HUES48 (cell line): ENCODE measurements around the gene SSX2IP.

Source experiments
- H3K27ac ChIP-seq: one replicate; pipeline ENCODE4 v1.7.0; 2013; ENCODE audit warnings: low read depth, low read length, inconsistent platforms
- H3K27me3 ChIP-seq: 2 replicates; pipeline ENCODE4 v1.6.1; 2013; ENCODE audit warnings: mild to moderate bottlenecking, low read length; ENCODE audit not compliant: control insufficient read depth, insufficient read depth
- H3K36me3 ChIP-seq: 2 replicates; pipeline ENCODE4 v1.6.1; 2013; ENCODE audit warnings: low read length; ENCODE audit not compliant: control insufficient read depth, insufficient read depth
- H3K4me1 ChIP-seq: 2 replicates; pipeline ENCODE4 v1.6.1; 2013; ENCODE audit warnings: mild to moderate bottlenecking, low read length; ENCODE audit not compliant: control insufficient read depth, insufficient read depth
- H3K4me3 ChIP-seq: 2 replicates; pipeline ENCODE4 v1.5.1; 2013; ENCODE audit warnings: mild to moderate bottlenecking, low read depth, low read length
- H3K9ac ChIP-seq: 2 replicates; pipeline ENCODE4 v1.6.1; 2013; ENCODE audit warnings: mild to moderate bottlenecking, low read depth, low read length, moderate library complexity
- H3K9me3 ChIP-seq: 2 replicates; pipeline ENCODE4 v1.6.1; 2013; ENCODE audit warnings: low read length; ENCODE audit not compliant: control insufficient read depth, insufficient read depth

The SSX2IP gene

DNA sequence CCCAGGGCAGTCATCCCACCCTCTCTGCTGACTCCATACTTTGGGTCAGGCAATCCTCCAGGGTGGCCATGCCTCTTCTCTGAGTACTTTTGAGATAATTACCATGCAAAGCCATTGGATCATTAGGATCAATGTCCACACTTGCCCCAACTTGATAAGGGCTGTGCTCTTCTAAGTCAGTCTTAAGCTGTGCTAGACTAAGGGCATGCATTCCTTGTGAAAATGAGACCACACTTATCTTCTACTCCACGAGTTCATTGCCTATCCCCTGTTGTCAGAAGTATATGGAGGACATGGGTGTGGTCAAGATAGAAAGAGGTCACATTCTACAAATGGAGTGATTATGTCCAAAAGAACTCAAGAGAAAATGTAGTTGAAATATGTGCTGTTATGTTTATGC lies 18.9 kb upstream of the SSX2IP start:
- Histone ChIP-seq H3K4me3 (no peak overlapping the region), H3K4me1 (peaks cover 8% of the 10 kb centered on the region), H3K36me3 (no peaks in the 10 kb centered on the region), H3K27ac (no peak overlapping the region), H3K9ac (no peak overlapping the region), H3K27me3 (no peaks in the 10 kb centered on the region), H3K9me3 (no peaks in the 10 kb centered on the region)

DNA sequence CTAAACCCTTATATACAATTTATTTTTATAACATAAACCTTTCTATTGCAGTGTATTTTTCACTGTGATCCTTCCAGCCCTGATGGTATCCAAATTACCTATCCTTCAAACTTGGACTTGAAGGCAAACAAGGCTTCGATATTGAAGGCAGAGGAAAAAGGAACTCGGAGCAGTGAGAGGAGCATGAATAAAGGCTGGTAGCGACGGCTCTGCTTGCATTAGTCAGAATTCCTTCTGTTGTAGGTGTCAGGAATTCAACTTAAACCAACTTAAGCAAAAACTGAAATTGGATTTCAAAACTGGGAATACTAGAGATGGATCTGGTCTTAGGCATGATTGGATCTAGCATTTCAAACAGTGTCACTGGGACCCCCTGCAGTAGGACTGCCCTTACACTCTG lies 17.8 kb upstream of the SSX2IP start:
- no peak overlapping the region for H3K27ac ChIP-seq
- no peak overlapping the region for H3K4me3 ChIP-seq
- H3K9me3 ChIP-seq: no peaks in the 10 kb centered on the region
- no peaks in the 10 kb centered on the region for H3K36me3 ChIP-seq
- peaks cover 8% of the 10 kb centered on the region for H3K4me1 ChIP-seq
- no peak overlapping the region for H3K9ac ChIP-seq
- no peaks in the 10 kb centered on the region for H3K27me3 ChIP-seq

DNA sequence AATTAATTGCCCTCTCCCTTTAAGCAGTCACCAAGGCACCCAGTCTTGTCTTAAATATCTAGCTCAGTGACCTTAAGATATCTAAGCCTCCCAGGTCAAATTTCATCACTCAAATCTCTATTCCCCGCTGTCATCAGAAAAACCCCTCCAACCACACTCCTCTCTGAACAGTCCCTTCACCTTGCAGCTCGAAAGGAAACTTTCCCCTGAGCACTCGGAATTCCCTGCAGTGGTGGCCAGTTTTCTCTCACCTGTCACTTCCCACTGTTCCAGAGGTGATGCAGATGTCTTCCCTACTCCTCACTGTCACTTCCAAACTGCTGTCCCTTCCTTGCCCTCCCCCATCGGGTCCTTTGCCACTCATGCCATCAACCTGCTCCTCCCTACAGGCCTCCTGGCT lies 15.3 kb upstream of the SSX2IP start:
- Histone ChIP-seq H3K4me1 (peaks cover 27% of the 10 kb centered on the region), H3K27me3 (no peaks in the 10 kb centered on the region), H3K4me3 (no peak overlapping the region), H3K9ac (no peak overlapping the region), H3K36me3 (no peaks in the 10 kb centered on the region), H3K9me3 (no peaks in the 10 kb centered on the region), H3K27ac (no peak overlapping the region)

DNA sequence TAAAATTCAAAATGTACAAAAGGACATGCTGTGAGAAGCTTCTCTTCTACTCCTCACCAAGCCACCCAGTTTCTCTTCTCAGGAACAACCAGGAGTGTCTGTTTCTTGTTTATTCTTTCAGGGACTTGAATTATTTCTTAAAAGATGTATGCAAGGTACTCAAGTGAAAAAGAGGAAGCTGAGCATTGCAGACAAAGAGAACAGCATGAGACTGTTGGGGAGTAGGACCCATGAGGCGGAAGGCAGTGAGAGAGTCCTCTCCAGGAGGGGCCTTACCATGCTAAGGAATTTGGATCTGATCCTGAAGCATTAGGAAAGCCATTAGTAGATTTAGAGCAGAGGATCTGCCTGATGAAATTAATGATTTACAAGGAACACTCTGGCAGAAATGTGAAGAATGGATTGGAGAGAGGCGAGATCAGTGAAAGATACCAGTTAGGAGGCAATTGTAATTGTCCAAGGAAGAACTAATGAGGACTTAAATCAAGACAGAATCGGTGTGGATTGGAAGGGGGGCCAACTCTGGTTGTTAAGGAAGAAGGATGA lies 14.7 kb upstream of the SSX2IP start:
- H3K36me3 ChIP-seq: no peaks in the 10 kb centered on the region
- H3K27ac ChIP-seq: no peak overlapping the region
- H3K4me3 ChIP-seq: no peak overlapping the region
- H3K4me1 ChIP-seq: peaks cover 27% of the 10 kb centered on the region
- no peak overlapping the region for H3K9ac ChIP-seq
- no peaks in the 10 kb centered on the region for H3K27me3 ChIP-seq
- no peaks in the 10 kb centered on the region for H3K9me3 ChIP-seq

DNA sequence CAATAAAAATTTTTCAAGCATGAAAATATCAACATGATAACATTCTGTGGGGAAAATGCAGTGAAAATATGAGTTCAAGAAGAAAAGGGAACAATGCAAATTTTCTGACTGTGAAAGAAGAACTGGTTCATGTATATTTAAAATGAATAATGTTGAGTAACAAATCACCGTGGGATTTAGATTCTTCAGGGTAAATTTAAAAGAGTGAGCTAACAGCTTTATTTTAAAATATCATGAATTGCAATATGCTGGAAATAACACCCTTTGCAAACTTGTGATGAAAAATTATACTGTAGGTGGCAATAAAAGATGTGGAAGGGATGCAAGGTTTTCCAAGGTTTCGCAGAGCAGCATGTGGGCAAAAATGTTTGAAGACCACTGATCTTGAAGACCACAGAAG lies 13.2 kb upstream of the SSX2IP start:
- H3K27ac ChIP-seq: no peak overlapping the region
- no peaks in the 10 kb centered on the region for H3K36me3 ChIP-seq
- peaks cover 38% of the 10 kb centered on the region for H3K4me1 ChIP-seq
- no peak overlapping the region for H3K9ac ChIP-seq
- no peak overlapping the region for H3K4me3 ChIP-seq
- no peaks in the 10 kb centered on the region for H3K27me3 ChIP-seq
- no peaks in the 10 kb centered on the region for H3K9me3 ChIP-seq

DNA sequence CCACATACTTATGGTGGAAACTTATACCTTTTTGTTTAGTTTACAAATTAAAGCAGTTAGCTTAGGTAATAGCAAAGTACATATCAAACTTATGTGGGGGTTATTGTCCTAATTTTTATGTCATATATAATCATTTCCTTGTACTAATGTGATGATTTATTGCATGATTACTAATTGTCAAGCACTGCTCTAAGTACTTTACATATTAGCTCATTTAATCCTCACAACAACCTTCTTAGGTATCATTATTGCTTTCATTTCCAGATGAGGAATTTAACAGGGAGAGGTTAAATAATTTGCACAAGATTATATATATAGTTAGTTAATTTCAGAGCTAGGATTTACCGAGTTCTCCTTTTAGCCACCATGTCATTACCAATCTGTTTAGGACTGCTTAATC lies 11.9 kb upstream of the SSX2IP start:
- H3K36me3 ChIP-seq: no peaks in the 10 kb centered on the region
- H3K27ac ChIP-seq: no peak overlapping the region
- peaks cover 48% of the 10 kb centered on the region for H3K4me1 ChIP-seq

DNA sequence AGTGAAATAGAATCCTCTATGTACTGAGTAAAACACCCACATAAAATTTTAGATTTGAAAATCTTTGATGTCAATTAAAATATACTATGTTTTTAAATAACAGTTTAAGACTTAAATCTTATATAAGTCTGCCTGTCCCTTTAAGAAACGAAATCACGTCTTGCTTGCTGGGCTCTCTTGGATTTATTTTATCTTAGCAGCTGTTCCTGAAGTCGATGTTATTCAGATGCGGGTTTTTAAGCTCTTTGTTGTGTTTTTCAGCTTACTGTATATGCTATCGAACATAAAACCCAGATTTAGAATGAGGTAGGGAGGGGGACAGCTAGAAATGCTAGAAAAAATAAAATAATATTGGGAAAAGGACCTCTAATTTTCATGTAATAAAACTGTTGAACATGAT lies 11.1 kb upstream of the SSX2IP start:
- Histone ChIP-seq H3K27me3 (no peaks in the 10 kb centered on the region), H3K4me1 (peaks cover 50% of the 10 kb centered on the region), H3K9ac (no peak overlapping the region), H3K9me3 (no peaks in the 10 kb centered on the region), H3K4me3 (no peak overlapping the region), H3K36me3 (no peaks in the 10 kb centered on the region), H3K27ac (no peak overlapping the region)

More for the DNA sequence above, 11.9 kb upstream of the SSX2IP start:
- no peaks in the 10 kb centered on the region for H3K27me3 ChIP-seq
- H3K9ac ChIP-seq: no peak overlapping the region
- H3K4me3 ChIP-seq: no peak overlapping the region
- no peaks in the 10 kb centered on the region for H3K9me3 ChIP-seq

DNA sequence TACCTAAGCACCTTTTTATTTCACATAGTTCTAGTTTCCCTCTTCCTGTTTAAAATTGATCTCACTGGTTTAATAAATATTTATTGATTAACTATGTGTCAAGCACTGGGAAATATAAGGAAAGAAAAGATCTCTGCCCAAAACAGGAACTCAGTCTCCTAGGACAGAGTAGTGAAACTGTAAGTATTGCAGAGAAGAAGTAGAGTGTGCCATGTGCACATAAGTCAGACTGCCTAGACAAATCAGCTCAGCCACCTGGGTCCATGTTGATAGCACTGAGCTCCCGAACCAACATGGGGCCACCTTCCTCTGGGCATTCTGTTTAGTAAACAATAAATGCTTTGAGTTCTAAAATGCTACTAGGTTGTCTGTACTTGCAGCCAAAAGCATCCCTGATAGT lies 9.8 kb upstream of the SSX2IP start:
- Histone ChIP-seq H3K27ac (no peak overlapping the region), H3K36me3 (no peaks in the 10 kb centered on the region), H3K4me3 (no peak overlapping the region), H3K9ac (no peak overlapping the region), H3K27me3 (no peaks in the 10 kb centered on the region), H3K9me3 (no peaks in the 10 kb centered on the region), H3K4me1 (peaks cover 44% of the 10 kb centered on the region)

DNA sequence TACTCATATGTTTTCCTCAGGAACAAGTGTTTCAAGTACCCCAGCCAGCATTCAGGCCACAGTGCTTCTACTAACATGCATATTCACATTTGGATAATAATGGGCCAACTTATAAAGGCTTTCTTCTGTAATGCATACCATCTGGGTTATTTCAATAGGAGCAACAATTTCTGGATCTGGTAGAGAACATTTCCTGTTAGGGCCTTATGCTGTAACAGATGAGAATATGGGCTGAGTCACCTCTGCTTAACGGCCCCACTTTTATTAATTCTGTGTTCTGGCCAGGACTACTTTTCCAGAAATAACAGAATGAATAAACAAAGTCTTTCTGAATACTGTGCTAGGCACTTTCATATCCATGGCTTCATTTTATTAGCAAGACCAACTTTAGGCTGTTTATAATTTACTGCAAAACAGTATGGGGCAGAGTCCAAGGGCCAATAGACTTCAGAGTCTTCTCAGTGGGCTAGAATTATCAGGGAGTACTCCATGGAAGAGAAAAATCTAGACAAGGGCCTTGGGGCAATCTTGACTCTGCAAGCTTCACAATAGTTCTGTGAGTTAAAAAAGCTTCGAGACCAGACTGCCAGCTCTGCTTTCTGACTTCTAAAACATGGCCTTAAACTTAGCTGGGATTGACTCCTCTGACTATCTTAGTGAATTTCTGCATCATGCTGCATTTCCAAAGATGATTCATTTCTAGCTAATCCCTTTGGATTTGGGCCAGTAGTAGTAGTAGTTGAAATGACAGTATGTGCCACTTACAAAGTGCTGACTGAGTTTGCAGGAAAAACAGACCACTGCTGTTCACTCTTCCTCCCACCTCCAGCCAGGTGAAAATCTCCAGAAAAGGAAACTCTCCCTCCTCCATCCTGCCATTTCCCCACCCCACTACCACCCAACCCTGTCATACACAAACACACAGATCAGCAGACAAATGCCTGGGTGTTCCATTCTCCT lies 8.2 kb upstream of the SSX2IP start:
- H3K9me3 ChIP-seq: no peaks in the 10 kb centered on the region
- H3K27ac ChIP-seq: peak overlapping the region; percentile 62
- peaks cover 41% of the 10 kb centered on the region for H3K4me1 ChIP-seq
- no peaks in the 10 kb centered on the region for H3K36me3 ChIP-seq
- no peak overlapping the region for H3K4me3 ChIP-seq
- no peak overlapping the region for H3K9ac ChIP-seq
- no peaks in the 10 kb centered on the region for H3K27me3 ChIP-seq

DNA sequence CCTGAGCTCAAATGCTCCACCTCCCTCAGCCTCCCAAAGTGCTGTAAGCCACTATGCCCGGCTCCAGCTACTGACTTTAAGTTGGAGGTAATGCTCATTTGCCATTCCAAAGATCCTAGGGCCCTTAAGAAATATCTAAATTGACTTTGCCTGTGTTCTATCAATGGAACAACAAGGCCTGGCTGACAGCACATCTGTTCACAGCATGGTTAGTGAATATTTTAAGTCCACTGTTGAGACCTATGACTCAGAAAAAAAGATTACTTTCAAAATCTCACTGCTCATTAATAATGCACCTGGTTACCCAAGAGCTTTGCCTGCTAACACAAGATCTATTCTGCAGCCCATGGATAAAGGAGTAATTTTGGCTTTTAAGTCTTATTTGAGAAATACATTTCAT lies 3.5 kb upstream of the SSX2IP start:
- H3K27me3 ChIP-seq: no peaks in the 10 kb centered on the region
- no peak overlapping the region for H3K27ac ChIP-seq
- no peaks in the 10 kb centered on the region for H3K36me3 ChIP-seq
- no peaks in the 10 kb centered on the region for H3K9me3 ChIP-seq
- H3K9ac ChIP-seq: no peak overlapping the region
- peaks cover 30% of the 10 kb centered on the region for H3K4me1 ChIP-seq
- no peak overlapping the region for H3K4me3 ChIP-seq

DNA sequence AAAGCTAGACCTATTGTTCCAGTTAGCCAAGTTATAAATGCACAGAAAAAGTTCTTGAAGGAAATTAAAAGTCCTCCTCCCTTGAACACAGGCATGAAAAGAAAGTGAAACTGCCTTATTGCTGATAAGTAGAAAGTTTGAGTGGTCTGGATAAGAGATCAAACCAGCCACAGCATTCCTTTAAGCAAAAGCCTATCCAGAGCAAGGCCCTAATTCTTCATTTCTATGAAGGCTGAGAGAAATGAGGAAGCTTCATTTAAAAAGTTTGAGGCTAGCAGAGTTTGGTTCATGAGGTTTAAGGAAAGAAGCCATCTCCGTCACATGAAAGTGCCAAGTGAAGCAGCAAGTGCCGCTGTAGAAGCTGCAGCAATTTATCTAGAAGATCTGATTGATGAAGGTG lies 2.7 kb upstream of the SSX2IP start:
- Histone ChIP-seq H3K9me3 (no peaks in the 10 kb centered on the region), H3K4me3 (no peak overlapping the region), H3K4me1 (peaks cover 27% of the 10 kb centered on the region), H3K27me3 (no peaks in the 10 kb centered on the region), H3K27ac (no peak overlapping the region), H3K9ac (no peak overlapping the region), H3K36me3 (no peaks in the 10 kb centered on the region)
